Measurements from ENCODE around the gene TBC1D2B. TPM values are rescaled to one million over a fixed set of nuclear protein-coding genes. Genes with fewer than 3 reads are reported as not detected.
"Not testable (repeated sequence)": the region's sequence is repeated elsewhere in the genome, so short reads cannot be mapped to it uniquely, and the experiment has no call there.

Gene TBC1D2B
- total and polyA plus RNA-seq, 2 of the 4 experiments (the other 2 are of a cell fraction), result 17.7 to 28.3 TPM

DNA sequence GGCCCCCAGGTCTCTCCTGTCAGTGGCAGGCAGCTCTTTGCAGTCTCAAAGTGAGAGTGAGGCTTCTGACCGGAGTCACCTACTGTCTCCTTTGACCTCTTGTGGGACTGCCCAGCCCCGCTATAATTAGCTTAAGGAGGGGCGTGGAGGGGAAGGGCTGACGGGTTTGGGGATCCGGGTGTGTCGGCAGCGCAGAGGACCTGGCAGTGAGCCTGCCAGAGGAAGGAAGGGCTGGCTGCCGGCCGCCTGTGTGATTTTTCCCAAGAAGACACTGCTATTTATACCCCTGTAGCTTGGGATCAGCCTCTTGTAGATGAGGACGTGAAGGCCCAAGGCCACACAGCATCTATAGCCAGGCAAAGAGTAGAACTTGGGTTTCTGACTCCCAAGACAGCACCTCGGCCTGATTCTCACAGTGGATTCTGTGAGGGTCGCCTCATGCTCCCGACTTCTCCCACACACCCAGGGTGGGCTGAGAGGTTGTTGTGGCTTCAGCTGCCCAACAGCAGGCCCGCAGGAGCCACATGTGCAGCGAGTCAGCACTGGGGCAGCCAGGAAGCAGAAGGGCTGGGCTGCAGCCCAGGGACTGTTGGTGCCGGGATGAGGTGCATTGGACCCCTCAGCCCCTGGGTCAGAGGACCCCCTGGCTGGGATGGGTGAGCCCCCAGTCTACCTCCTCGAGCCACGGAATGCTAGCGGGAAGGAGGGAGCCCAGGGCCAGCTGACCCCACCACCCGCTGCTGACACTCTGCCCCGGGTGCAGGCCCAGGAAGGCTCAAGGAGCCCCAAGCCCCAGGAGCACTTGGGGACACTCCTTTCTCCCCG, 104.0 kb downstream of the TBC1D2B start:
- H3K36me3 ChIP-seq (ENCODE audit: control insufficient read depth, insufficient read depth, low read length); BruUV-seq (replicated peaks); intact Hi-C loops (cut with micrococcal nuclease); H2BK15ac ChIP-seq (ENCODE audit: low read depth, low read length); H3K4ac ChIP-seq (ENCODE audit: low read depth, low read length); H2AFZ ChIP-seq (replicated peaks; ENCODE audit: low read length, poor library complexity); H3K27ac ChIP-seq (ENCODE audit: insufficient read depth, low read length); H3K79me1 ChIP-seq (ENCODE audit: low read depth in 1 of 2, low read length in 2 of 2); H4K20me1 ChIP-seq (ENCODE audit: insufficient read depth, low read length); H3K27me3 ChIP-seq (ENCODE audit: control insufficient read depth, insufficient read depth, low read length); H3K4me2 ChIP-seq (ENCODE audit: low read depth, low read length); H3K14ac ChIP-seq (replicated peaks; ENCODE audit: low read depth, low read length); H3K9ac ChIP-seq (ENCODE audit: low read depth, low read length); H4K91ac ChIP-seq (ENCODE audit: insufficient read depth, low read depth, low read length); CTCF ChIA-PET; H3K4me3 ChIP-seq (ENCODE audit: insufficient read depth, low read depth, low read length); H4K8ac ChIP-seq (ENCODE audit: low read depth in 2 of 2, low read length in 2 of 2); H4K5ac ChIP-seq (ENCODE audit: low read depth, low read length); H2BK20ac ChIP-seq (ENCODE audit: low read depth, low read length); H3K9me3 ChIP-seq (ENCODE audit: control insufficient read depth, insufficient read depth, low read length); H3K18ac ChIP-seq (ENCODE audit: low read depth, low read length); H2BK5ac ChIP-seq (ENCODE audit: low read depth, low read length, poor library complexity, severe bottlenecking); H2AK5ac ChIP-seq (ENCODE audit: low read depth, low read length); H2BK120ac ChIP-seq (ENCODE audit: low read depth, low read length); DNase-seq; dilution Hi-C loops (cut with HindIII; ENCODE audit: low sequenced_read_pairs, unreplicated experiment); H3K23ac ChIP-seq (ENCODE audit: low read depth, low read length); H3K56ac ChIP-seq (ENCODE audit: extremely low read depth, insufficient read depth, low read length); H3K9me1 ChIP-seq (ENCODE audit: insufficient read depth, low read length); POLR2A ChIA-PET (ENCODE audit: unreplicated experiment): not testable (repeated sequence)
- no CpG with 5 or more reads among the region's 22 CpGs for WGBS, 2 experiments (ENCODE audit: extremely low coverage in 2 of 2, insufficient read length in 1 of 2)
- peak; percentile 64 for ATAC-seq (ENCODE audit: low read depth)
- in situ Hi-C loops (cut with MboI; ENCODE audit: low sequenced_read_pairs), result loop anchor here (25.0 kb wide), 1 partner anchor 464 kb away; the partner anchor contains the start of gene IREB2
- Histone ChIP-seq H3K4me1 (ENCODE audit: control insufficient read depth, insufficient read depth, low read length) (peaks cover 13% of the 10 kb centered on the region), H2AK9ac (replicated peaks; ENCODE audit: low read depth, low read length, poor library complexity) (peak overlapping the region; percentile 72)

DNA sequence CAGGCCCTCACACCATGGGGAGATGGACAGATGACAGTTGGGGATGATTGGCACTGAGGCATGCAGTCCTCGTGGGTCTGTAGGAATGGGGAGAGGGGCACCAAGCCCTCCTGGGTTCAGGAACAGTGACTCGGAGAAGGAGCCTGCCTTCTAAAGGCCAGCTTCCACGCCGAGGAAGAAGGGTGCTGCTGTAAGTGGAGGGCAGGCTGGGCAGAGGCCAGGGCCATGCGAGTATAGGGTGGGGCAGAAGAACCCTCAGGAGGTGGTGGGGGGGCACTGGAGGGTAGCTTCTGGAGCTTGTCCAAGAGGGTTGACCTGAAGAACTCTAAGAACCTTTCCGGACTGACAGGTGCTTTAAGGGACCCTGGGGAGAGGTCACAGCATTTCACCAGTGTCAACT, 104.8 kb downstream of the TBC1D2B start:
- in situ Hi-C loops (cut with MboI; ENCODE audit: low sequenced_read_pairs), result loop anchor here (25.0 kb wide), 1 partner anchor 465 kb away; the partner anchor contains the start of gene IREB2
- ATAC-seq (ENCODE audit: low read depth); dilution Hi-C loops (cut with HindIII; ENCODE audit: low sequenced_read_pairs, unreplicated experiment); H3K27me3 ChIP-seq (ENCODE audit: control insufficient read depth, insufficient read depth, low read length); intact Hi-C loops (cut with micrococcal nuclease); H3K9me1 ChIP-seq (ENCODE audit: insufficient read depth, low read length); BruUV-seq (replicated peaks); H3K27ac ChIP-seq (ENCODE audit: insufficient read depth, low read length); H3K79me1 ChIP-seq (ENCODE audit: low read depth in 1 of 2, low read length in 2 of 2); H3K56ac ChIP-seq (ENCODE audit: extremely low read depth, insufficient read depth, low read length); H3K23ac ChIP-seq (ENCODE audit: low read depth, low read length); H3K9me3 ChIP-seq (ENCODE audit: control insufficient read depth, insufficient read depth, low read length); H4K91ac ChIP-seq (ENCODE audit: insufficient read depth, low read depth, low read length); H3K4ac ChIP-seq (ENCODE audit: low read depth, low read length); H4K20me1 ChIP-seq (ENCODE audit: insufficient read depth, low read length); H2AK5ac ChIP-seq (ENCODE audit: low read depth, low read length); H3K9ac ChIP-seq (ENCODE audit: low read depth, low read length); H3K4me3 ChIP-seq (ENCODE audit: insufficient read depth, low read depth, low read length); H3K36me3 ChIP-seq (ENCODE audit: control insufficient read depth, insufficient read depth, low read length); H4K5ac ChIP-seq (ENCODE audit: low read depth, low read length); H2BK20ac ChIP-seq (ENCODE audit: low read depth, low read length); H2BK5ac ChIP-seq (ENCODE audit: low read depth, low read length, poor library complexity, severe bottlenecking); H2AK9ac ChIP-seq (replicated peaks; ENCODE audit: low read depth, low read length, poor library complexity); H3K4me2 ChIP-seq (ENCODE audit: low read depth, low read length); POLR2A ChIA-PET (ENCODE audit: unreplicated experiment); H2AFZ ChIP-seq (replicated peaks; ENCODE audit: low read length, poor library complexity); H4K8ac ChIP-seq (ENCODE audit: low read depth in 2 of 2, low read length in 2 of 2); CTCF ChIA-PET; H2BK15ac ChIP-seq (ENCODE audit: low read depth, low read length); H3K18ac ChIP-seq (ENCODE audit: low read depth, low read length); DNase-seq; H3K14ac ChIP-seq (replicated peaks; ENCODE audit: low read depth, low read length); H2BK120ac ChIP-seq (ENCODE audit: low read depth, low read length): not testable (repeated sequence)
- peaks cover 13% of the 10 kb centered on the region for H3K4me1 ChIP-seq (ENCODE audit: control insufficient read depth, insufficient read depth, low read length)
- no CpG with 5 or more reads among the region's 6 CpGs for WGBS, 2 experiments (ENCODE audit: extremely low coverage in 2 of 2, insufficient read length in 1 of 2)

All from IMR-90 (cell line).